HepG2 (cell line): ENCODE data around the gene AQP5. TPM values are rescaled to one million over a fixed set of nuclear protein-coding genes. Genes with fewer than 3 reads are reported as not detected.

Experiments used
- BRD4 ChIP-seq: sonication (generic); formaldehyde crosslinking; IDR thresholded peaks from 2 replicates; pipeline ENCODE4 v1.4.0; 2020; ENCODE audit warnings: missing genetic modification reagents
- FIP1L1 ChIP-seq: fragments of 200-400 bp; formaldehyde crosslinking; IDR thresholded peaks from 2 replicates; pipeline ENCODE4 v1.6.1; 2018; ENCODE audit warnings: low read depth, mild to moderate bottlenecking, low read length, moderate library complexity, borderline replicate concordance; ENCODE audit not compliant: insufficient read depth
- FOXJ3 ChIP-seq: sonication (generic); formaldehyde crosslinking; IDR thresholded peaks from 2 replicates; pipeline ENCODE4 v1.4.0; 2020; ENCODE audit warnings: missing genetic modification reagents, mild to moderate bottlenecking, borderline replicate concordance
- FUBP1 ChIP-seq: sonication (generic); formaldehyde crosslinking; IDR thresholded peaks from 2 replicates; pipeline ENCODE4 v1.5.1; 2020; ENCODE audit warnings: missing genetic modification reagents, mild to moderate bottlenecking, borderline replicate concordance
- MED1 ChIP-seq: sonication (generic); formaldehyde crosslinking; IDR thresholded peaks from 2 replicates; pipeline ENCODE4 v1.4.0; 2020; ENCODE audit warnings: missing genetic modification reagents
- MIXL1 ChIP-seq: IDR thresholded peaks from 2 replicates; pipeline ENCODE4 v1.6.1; 2016
- RFX3 ChIP-seq: IDR thresholded peaks from 2 replicates; pipeline ENCODE4 v1.6.1; 2016; ENCODE audit warnings: missing biosample characterization, missing genetic modification reagents
- ZNF124 ChIP-seq: sonication (generic); formaldehyde crosslinking; IDR thresholded peaks from 2 replicates; pipeline ENCODE4 v1.4.0; 2020; ENCODE audit warnings: missing genetic modification reagents
- ZNF224 ChIP-seq: sonication (generic); formaldehyde crosslinking; IDR thresholded peaks from 2 replicates; pipeline ENCODE4 v1.5.0; 2020; ENCODE audit warnings: mild to moderate bottlenecking, missing genetic modification reagents
- ZNF232 ChIP-seq: sonication (generic); formaldehyde crosslinking; IDR thresholded peaks from 2 replicates; pipeline ENCODE4 v1.4.0; 2020; ENCODE audit warnings: missing genetic modification reagents, borderline replicate concordance
- ZNF263 ChIP-seq: sonication (generic); formaldehyde crosslinking; IDR thresholded peaks from 2 replicates; pipeline ENCODE4 v1.4.0; 2020; ENCODE audit warnings: missing genetic modification reagents
- ZNF34 ChIP-seq: sonication (generic); formaldehyde crosslinking; IDR thresholded peaks from 2 replicates; pipeline ENCODE4 v1.4.0; 2020; ENCODE audit warnings: mild to moderate bottlenecking, missing genetic modification reagents, borderline replicate concordance
- ZNF709 ChIP-seq: sonication (generic); formaldehyde crosslinking; IDR thresholded peaks from 2 replicates; pipeline ENCODE4 v1.5.0; 2020; ENCODE audit warnings: mild to moderate bottlenecking, missing genetic modification reagents
- polyA plus RNA-seq, 8 experiments: library from polyadenylated mRNA; depleted of rRNA in 3 of 8; stranded (reverse) in 7 of 8; unstranded in 1 of 8; fragments of >200 nt; fragmentation: Illumina TruSeq in 4 of 8; extraction: Trizol in 4 of 8; gene quantifications; 2 replicates each; pipeline versions ENCODE4 v1.2.1 to v1.2.3, GENCODE V29; 2011 to 2016; ENCODE audit warnings: low read depth in 4 of 8, missing spikeins in 1 of 8, mixed read lengths in 1 of 8; ENCODE audit not compliant: insufficient read depth in 1 of 8
- total RNA-seq, 5 experiments: library from RNA; depleted of rRNA; stranded (reverse); fragments of >200 nt; fragmentation: Illumina TruSeq; extraction: Trizol; gene quantifications; 2 replicates each; pipeline ENCODE4 v1.2.3, GENCODE V29; 2016; ENCODE audit warnings: low read depth in 1 of 5
- TF ChIP-seq, protein P1 (sequence below): sonication (generic); formaldehyde crosslinking; IDR thresholded peaks from 2 replicates; pipeline ENCODE4 v1.5.1; 2020; ENCODE audit warnings: missing genetic modification reagents, mild to moderate bottlenecking, borderline replicate concordance
- TF ChIP-seq, protein P2 (sequence below): sonication (generic); formaldehyde crosslinking; IDR thresholded peaks from 2 replicates; pipeline ENCODE4 v1.9.0; 2021; ENCODE audit warnings: missing genetic modification reagents, borderline replicate concordance
- TF ChIP-seq, protein P3 (sequence below): sonication (generic); formaldehyde crosslinking; IDR thresholded peaks from 2 replicates; pipeline ENCODE4 v1.4.0; 2020; ENCODE audit warnings: mild to moderate bottlenecking, missing genetic modification reagents

Gene AQP5
- total and polyA plus RNA-seq, 2 of the 13 experiments (the other 11 are each of a cell fraction or from before 2014, with no cell fraction given) = not detected

- TF ChIP-seq FIP1L1 = no peak
- TF ChIP-seq, protein P1, sequence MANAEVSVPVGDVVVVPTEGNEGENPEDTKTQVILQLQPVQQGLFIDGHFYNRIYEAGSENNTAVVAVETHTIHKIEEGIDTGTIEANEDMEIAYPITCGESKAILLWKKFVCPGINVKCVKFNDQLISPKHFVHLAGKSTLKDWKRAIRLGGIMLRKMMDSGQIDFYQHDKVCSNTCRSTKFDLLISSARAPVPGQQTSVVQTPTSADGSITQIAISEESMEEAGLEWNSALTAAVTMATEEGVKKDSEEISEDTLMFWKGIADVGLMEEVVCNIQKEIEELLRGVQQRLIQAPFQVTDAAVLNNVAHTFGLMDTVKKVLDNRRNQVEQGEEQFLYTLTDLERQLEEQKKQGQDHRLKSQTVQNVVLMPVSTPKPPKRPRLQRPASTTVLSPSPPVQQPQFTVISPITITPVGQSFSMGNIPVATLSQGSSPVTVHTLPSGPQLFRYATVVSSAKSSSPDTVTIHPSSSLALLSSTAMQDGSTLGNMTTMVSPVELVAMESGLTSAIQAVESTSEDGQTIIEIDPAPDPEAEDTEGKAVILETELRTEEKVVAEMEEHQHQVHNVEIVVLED (CRISPR knock-in tag) = no peak
- TF ChIP-seq ZNF263 = peak; percentile 51; the same call in 1 of the 2 replicates
- no peak for TF ChIP-seq FUBP1 (CRISPR knock-in tag)
- TF ChIP-seq, protein P2, sequence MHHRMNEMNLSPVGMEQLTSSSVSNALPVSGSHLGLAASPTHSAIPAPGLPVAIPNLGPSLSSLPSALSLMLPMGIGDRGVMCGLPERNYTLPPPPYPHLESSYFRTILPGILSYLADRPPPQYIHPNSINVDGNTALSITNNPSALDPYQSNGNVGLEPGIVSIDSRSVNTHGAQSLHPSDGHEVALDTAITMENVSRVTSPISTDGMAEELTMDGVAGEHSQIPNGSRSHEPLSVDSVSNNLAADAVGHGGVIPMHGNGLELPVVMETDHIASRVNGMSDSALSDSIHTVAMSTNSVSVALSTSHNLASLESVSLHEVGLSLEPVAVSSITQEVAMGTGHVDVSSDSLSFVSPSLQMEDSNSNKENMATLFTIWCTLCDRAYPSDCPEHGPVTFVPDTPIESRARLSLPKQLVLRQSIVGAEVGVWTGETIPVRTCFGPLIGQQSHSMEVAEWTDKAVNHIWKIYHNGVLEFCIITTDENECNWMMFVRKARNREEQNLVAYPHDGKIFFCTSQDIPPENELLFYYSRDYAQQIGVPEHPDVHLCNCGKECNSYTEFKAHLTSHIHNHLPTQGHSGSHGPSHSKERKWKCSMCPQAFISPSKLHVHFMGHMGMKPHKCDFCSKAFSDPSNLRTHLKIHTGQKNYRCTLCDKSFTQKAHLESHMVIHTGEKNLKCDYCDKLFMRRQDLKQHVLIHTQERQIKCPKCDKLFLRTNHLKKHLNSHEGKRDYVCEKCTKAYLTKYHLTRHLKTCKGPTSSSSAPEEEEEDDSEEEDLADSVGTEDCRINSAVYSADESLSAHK (CRISPR knock-in tag) = no peak
- no peak for TF ChIP-seq ZNF34 (CRISPR knock-in tag)
- no peak for TF ChIP-seq ZNF709 (CRISPR knock-in tag)
- TF ChIP-seq FOXJ3 (CRISPR knock-in tag) = no peak; the same call in none of the 2 replicates
- no peak for TF ChIP-seq ZNF124
- no peak for TF ChIP-seq MED1 (CRISPR knock-in tag)
- no peak for TF ChIP-seq BRD4 (CRISPR knock-in tag)
- no peak for TF ChIP-seq ZNF232 (CRISPR knock-in tag)
- no peak for TF ChIP-seq ZNF224
- no peak for TF ChIP-seq RFX3
- TF ChIP-seq MIXL1 (CRISPR knock-in tag) = 0 out of 2 replicates have a peak, but pooled peaks have one; percentile 29
- TF ChIP-seq, protein P3, sequence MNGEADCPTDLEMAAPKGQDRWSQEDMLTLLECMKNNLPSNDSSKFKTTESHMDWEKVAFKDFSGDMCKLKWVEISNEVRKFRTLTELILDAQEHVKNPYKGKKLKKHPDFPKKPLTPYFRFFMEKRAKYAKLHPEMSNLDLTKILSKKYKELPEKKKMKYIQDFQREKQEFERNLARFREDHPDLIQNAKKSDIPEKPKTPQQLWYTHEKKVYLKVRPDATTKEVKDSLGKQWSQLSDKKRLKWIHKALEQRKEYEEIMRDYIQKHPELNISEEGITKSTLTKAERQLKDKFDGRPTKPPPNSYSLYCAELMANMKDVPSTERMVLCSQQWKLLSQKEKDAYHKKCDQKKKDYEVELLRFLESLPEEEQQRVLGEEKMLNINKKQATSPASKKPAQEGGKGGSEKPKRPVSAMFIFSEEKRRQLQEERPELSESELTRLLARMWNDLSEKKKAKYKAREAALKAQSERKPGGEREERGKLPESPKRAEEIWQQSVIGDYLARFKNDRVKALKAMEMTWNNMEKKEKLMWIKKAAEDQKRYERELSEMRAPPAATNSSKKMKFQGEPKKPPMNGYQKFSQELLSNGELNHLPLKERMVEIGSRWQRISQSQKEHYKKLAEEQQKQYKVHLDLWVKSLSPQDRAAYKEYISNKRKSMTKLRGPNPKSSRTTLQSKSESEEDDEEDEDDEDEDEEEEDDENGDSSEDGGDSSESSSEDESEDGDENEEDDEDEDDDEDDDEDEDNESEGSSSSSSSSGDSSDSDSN (CRISPR knock-in tag) = peak; percentile 32; the same call in 1 of the 2 replicates
Measured at GRCh38 chr12:49980501-49981349, 19.1 kb downstream of the AQP5 start (continued).
